Ecto neural progenitor cell (in vitro differentiated cells): ENCODE results near the gene MSANTD3.
"Not testable (repeated sequence)": the region's sequence is repeated elsewhere in the genome, so short reads cannot be mapped to it uniquely, and the experiment has no call there.

Experiments used
- DNase-seq: peaks from one replicate; pipeline ENCODE4 v3.0.0-alpha.2; 2018; ENCODE audit warnings: low spot score

MSANTD3 gene

GRCh38 chr9:100428871-100429654 lies 2.1 kb downstream of the MSANTD3 start:
- DNase-seq = no peak

- DNase-seq = no peak
Measured at GRCh38 chr9:100430286-100430940, 3.5 kb downstream of the MSANTD3 start.

- DNase-seq = no peak
Measured at GRCh38 chr9:100431886-100432285, 4.9 kb downstream of the MSANTD3 start.

- DNase-seq = no peak
Measured at GRCh38 chr9:100432736-100433135, 5.8 kb downstream of the MSANTD3 start.

GRCh38 chr9:100436571-100436970 lies 9.6 kb downstream of the MSANTD3 start:
- no peak for DNase-seq

GRCh38 chr9:100437860-100438805 lies 11.2 kb downstream of the MSANTD3 start:
- DNase-seq = peak; percentile 70

GRCh38 chr9:100440071-100440470 lies 13.1 kb downstream of the MSANTD3 start:
- no peak for DNase-seq

- DNase-seq = not testable (repeated sequence)
Measured at GRCh38 chr9:100440487-100440886, 13.5 kb downstream of the MSANTD3 start.

GRCh38 chr9:100441911-100442361 lies 15.0 kb downstream of the MSANTD3 start:
- DNase-seq = no peak

GRCh38 chr9:100443781-100444768 lies 17.1 kb downstream of the MSANTD3 start:
- no peak for DNase-seq

- no peak for DNase-seq
Measured at GRCh38 chr9:100445161-100445902, 18.4 kb downstream of the MSANTD3 start.

- DNase-seq = no peak
Measured at GRCh38 chr9:100445903-100446549, 19.1 kb downstream of the MSANTD3 start.

- no peak for DNase-seq
Measured at GRCh38 chr9:100447041-100447440, 20.1 kb downstream of the MSANTD3 start.

GRCh38 chr9:100448266-100448665 lies 21.3 kb downstream of the MSANTD3 start:
- DNase-seq = no peak

GRCh38 chr9:100449420-100449819 lies 22.5 kb downstream of the MSANTD3 start:
- DNase-seq = no peak

- no peak for DNase-seq
Measured at GRCh38 chr9:100452894-100453293, 26.0 kb downstream of the MSANTD3 start.

GRCh38 chr9:100455470-100455869 lies 28.5 kb downstream of the MSANTD3 start:
- no peak for DNase-seq

- DNase-seq = no peak
Measured at GRCh38 chr9:100457517-100457916, 30.6 kb downstream of the MSANTD3 start.

- DNase-seq = no peak
Measured at GRCh38 chr9:100459963-100460362, 33.0 kb downstream of the MSANTD3 start.

- no peak for DNase-seq
Measured at GRCh38 chr9:100465274-100465673, 38.3 kb downstream of the MSANTD3 start.
